ENCODE results near the gene LYPD6B.

DNA sequence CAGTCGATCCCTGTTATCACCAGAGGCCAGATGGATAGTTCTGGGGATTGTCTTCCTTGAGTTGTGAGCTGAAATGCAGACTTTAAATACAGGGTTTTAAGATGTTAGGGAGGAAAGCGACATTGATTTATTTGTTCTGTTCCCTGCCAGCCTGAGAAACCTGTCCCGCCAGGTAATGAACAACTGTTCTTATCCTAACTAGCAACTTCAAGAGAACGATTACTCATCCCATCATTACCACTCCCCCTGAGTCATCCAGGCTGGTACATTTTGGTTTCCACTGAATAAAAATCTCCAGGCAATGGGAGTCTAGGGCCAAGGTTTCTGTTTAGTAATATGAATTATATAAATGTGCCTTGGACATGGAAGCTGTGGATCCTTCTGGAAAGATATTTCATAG, 131.2 kb downstream of the LYPD6B start:
- TF ChIP-seq EGR1 (IDR thresholded peaks at IDR 0.05) (no peak), TCF12 (IDR thresholded peaks at IDR 0.05; ENCODE audit: low read depth) (peak; percentile 57; the same call in 1 of the 2 replicates), RAD21 (IDR thresholded peaks at IDR 0.05; ENCODE audit: low read depth) (no peak), TEAD4 (IDR thresholded peaks at IDR 0.05) (no peak), TAF1 (IDR thresholded peaks at IDR 0.05; ENCODE audit: low read depth) (no peak)
- TF ChIP-seq, protein P1, sequence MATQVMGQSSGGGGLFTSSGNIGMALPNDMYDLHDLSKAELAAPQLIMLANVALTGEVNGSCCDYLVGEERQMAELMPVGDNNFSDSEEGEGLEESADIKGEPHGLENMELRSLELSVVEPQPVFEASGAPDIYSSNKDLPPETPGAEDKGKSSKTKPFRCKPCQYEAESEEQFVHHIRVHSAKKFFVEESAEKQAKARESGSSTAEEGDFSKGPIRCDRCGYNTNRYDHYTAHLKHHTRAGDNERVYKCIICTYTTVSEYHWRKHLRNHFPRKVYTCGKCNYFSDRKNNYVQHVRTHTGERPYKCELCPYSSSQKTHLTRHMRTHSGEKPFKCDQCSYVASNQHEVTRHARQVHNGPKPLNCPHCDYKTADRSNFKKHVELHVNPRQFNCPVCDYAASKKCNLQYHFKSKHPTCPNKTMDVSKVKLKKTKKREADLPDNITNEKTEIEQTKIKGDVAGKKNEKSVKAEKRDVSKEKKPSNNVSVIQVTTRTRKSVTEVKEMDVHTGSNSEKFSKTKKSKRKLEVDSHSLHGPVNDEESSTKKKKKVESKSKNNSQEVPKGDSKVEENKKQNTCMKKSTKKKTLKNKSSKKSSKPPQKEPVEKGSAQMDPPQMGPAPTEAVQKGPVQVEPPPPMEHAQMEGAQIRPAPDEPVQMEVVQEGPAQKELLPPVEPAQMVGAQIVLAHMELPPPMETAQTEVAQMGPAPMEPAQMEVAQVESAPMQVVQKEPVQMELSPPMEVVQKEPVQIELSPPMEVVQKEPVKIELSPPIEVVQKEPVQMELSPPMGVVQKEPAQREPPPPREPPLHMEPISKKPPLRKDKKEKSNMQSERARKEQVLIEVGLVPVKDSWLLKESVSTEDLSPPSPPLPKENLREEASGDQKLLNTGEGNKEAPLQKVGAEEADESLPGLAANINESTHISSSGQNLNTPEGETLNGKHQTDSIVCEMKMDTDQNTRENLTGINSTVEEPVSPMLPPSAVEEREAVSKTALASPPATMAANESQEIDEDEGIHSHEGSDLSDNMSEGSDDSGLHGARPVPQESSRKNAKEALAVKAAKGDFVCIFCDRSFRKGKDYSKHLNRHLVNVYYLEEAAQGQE (IDR thresholded peaks at IDR 0.05; ENCODE audit: low read depth): no peak

Data from Ishikawa (cell line).